ENCODE results near the gene ANKRD9.

Gene ANKRD9

DNA sequence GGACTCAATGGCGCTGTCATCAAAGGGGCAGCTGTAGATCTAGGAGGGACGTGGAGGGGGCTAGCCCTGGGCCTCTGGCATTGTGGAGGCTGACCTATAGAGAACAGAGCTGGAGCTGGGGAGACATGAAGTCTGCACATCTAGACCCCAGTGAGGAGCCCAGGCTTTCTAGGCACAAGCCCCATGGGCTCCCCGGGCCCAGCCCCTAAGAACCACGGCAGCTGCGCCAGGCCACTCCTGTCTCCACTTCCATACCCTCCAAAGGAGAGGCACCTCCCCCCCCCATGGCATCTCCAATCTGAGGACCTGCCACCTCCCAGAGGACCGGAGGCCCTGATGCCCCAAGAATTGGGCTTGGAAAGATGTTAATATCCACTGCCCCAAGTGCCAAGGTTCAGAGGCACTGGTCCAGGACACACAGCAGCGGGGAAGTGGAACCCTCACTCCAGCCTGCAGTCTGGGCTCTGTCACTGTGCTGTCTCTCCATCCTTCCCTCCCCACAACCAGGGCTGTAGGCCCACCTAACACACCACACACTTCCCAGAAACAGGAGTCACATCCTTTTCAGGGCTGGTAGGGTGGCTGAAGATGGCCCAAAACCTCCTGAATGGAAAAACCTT lies 4.5 kb downstream of the ANKRD9 start:
- Histone ChIP-seq H3K27ac (no peak overlapping the region), H3K4me3 (no peak overlapping the region)
- DNase-seq (ENCODE audit: low spot score) = peak; percentile 71
- TF ChIP-seq, protein P1, sequence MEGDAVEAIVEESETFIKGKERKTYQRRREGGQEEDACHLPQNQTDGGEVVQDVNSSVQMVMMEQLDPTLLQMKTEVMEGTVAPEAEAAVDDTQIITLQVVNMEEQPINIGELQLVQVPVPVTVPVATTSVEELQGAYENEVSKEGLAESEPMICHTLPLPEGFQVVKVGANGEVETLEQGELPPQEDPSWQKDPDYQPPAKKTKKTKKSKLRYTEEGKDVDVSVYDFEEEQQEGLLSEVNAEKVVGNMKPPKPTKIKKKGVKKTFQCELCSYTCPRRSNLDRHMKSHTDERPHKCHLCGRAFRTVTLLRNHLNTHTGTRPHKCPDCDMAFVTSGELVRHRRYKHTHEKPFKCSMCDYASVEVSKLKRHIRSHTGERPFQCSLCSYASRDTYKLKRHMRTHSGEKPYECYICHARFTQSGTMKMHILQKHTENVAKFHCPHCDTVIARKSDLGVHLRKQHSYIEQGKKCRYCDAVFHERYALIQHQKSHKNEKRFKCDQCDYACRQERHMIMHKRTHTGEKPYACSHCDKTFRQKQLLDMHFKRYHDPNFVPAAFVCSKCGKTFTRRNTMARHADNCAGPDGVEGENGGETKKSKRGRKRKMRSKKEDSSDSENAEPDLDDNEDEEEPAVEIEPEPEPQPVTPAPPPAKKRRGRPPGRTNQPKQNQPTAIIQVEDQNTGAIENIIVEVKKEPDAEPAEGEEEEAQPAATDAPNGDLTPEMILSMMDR (IDR thresholded peaks at IDR 0.05) = no peak

DNA sequence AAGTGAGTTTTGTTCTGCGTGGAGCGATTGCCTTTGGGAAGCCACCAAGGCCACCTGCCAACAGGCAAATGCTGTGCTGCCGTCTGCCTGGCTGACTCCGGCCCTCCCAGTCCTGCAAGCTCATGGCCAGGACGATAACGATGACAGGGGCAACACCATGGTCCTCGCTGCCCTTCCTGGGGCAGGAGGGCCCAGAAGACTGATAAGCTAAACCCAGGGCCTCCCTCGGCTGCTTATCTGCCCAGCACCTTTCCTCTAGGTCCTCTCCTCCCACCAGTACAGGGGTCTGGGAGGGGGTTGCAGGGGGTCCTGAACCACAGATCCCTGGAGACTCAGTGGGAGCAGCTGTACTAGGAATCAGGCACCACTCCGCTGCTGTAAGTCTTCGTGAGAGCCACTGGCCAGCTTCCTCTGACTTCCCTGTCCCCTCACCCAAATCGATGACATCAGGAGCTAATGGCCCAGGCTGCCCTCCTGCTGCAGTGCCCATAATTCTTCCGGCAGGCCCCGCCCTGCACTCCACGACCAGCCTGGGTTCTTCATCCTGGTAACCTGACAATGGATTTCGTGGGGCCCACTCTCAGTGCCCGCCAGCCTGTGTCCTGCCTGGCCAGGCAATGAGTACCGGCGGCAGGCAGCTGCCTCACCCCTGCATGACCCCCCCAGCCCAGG lies 5.1 kb downstream of the ANKRD9 start:
- peak; percentile 74 for DNase-seq (ENCODE audit: low spot score)
- TF ChIP-seq, protein P1 (IDR thresholded peaks at IDR 0.05) = no peak
- Histone ChIP-seq H3K27ac (no peak overlapping the region), H3K4me3 (no peak overlapping the region)

DNA sequence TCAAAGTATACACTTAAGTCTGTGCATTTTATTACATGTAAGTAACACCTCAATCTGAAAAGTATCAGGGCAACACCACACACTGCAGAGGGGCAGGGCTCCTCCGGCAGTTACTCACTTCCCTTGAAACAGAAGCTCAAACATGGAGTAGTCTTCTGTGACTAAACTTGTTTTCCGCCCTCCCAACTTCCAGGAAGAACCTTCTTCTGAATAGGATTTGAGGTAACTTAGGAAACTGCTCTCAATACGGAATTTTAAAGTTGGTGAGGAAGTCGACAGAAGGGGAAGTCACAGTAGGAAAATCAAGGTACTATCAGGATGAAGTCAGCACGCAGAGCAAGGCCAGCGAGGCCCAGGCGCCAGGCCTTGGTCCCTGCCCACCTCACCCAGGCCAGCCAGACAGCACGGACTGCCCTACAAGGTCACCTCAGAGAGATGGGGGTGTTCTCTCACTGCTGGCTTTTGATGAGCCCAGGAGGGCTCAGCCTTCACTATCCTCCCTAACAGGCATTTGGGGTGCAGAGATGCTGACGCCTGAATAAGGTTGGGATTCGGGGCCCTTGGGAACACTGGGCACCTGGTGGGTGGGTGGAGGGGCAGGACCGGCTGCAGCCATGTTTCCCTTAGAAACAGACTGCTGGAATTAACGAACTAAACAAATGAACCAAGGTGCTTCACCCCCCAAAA lies 5.8 kb downstream of the ANKRD9 start:
- peak; percentile 63 for DNase-seq (ENCODE audit: low spot score)
- H3K27ac ChIP-seq = peak overlapping the region in 1 of 2 donors; percentile 61
- TF ChIP-seq, protein P1 (IDR thresholded peaks at IDR 0.05) = no peak

DNA sequence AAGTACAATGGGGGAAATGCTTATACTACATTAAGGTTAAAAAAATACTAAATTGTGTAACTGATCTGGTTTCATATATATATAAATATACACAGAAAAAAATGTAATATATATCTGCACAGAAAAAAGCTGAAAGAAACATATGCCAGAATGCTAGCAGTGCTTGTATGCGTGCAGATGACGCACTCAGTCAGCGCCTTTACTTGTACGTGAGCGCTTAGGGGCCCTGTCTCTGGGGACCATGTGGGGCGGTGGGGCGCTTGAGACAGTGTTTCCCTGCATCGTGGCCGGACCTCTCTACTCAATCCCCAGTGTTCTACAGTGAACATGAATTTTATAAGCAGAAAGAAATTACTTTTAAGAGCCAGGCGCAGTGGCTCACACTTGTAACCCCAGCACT lies 7.0 kb downstream of the ANKRD9 start:
- no peak overlapping the region for H3K27ac ChIP-seq

More for the DNA sequence above, 5.8 kb downstream of the ANKRD9 start:
- H3K4me3 ChIP-seq = no peak overlapping the region

DNA sequence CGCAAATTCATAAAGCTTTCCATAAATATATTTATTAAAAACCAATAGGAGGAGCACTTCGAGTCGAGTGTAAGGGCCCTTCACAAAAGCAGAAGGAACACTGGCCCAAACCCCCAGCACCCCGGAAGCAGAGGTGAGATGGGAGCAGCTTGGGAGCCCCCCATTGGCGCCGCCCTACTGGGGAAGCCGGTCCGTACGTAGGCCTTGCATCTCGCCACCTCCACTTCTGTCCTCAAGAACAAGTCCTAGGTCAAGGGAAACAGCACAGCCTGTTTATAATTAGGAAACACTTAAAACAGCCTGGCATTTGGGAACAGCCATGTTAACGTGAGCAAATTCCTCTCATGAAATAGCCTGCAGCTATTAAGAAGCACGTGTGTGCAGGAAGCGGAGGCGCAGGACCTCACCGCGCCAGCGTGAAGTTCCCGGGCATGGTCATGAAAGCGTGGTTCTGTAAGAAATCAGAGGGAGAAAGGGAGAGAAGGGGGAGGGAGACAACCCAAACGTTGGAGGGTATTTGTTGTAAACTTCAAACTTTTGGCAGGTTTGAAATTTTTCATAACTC lies 7.7 kb downstream of the ANKRD9 start:
- Histone ChIP-seq H3K27ac (no peak overlapping the region), H3K4me3 (no peak overlapping the region)
- no peak for DNase-seq (ENCODE audit: low spot score)
- TF ChIP-seq, protein P1 (IDR thresholded peaks at IDR 0.05) = no peak

More for the DNA sequence above, 7.0 kb downstream of the ANKRD9 start:
- no peak overlapping the region for H3K4me3 ChIP-seq
- TF ChIP-seq, protein P1 (IDR thresholded peaks at IDR 0.05) = no peak
- no peak for DNase-seq (ENCODE audit: low spot score)

DNA sequence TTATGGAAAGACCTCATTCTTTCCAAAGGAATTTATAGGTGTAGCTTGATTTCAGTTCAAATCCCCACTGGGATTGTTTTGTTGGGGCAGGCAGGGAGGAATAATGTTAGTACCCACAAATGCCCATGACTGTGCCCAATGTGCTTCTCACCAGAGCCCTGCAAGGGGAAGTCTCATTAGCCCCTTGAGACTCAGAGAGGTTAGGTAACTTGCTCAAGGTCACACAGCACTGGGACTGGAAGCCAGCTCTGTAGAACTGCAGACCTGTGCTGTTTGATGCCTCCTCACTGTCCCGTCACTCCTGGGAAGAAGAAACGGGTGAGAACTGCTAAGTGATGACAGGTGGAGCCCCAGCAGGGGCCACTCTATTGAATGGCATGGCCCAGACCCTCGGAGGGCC lies 8.9 kb downstream of the ANKRD9 start:
- DNase-seq (ENCODE audit: low spot score) = no peak
- no peak overlapping the region for H3K4me3 ChIP-seq
- TF ChIP-seq, protein P1 (IDR thresholded peaks at IDR 0.05) = no peak
- H3K27ac ChIP-seq = peak overlapping the region; percentile 25 to 81
